ENCODE results near the gene RBM24.

DNA sequence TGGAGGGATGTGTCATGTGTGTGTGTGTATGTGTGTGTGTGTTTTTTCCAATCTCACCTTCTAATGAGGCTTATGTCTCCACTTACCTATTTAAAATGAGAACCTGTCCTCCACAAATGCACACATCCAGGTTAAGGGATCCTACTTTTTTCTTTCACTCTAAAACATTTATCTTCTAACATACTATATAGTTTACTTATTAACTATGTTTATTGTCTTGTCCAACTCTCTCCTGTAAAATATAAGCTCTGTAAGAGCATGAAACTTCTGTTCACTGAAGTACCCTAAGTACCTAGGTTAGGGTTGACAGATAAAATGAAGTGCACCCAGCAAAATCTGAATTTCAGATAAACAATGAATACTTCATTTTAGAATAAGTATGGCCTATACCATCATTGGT, 29.2 kb upstream of the RBM24 start:
- TF ChIP-seq, protein P1, sequence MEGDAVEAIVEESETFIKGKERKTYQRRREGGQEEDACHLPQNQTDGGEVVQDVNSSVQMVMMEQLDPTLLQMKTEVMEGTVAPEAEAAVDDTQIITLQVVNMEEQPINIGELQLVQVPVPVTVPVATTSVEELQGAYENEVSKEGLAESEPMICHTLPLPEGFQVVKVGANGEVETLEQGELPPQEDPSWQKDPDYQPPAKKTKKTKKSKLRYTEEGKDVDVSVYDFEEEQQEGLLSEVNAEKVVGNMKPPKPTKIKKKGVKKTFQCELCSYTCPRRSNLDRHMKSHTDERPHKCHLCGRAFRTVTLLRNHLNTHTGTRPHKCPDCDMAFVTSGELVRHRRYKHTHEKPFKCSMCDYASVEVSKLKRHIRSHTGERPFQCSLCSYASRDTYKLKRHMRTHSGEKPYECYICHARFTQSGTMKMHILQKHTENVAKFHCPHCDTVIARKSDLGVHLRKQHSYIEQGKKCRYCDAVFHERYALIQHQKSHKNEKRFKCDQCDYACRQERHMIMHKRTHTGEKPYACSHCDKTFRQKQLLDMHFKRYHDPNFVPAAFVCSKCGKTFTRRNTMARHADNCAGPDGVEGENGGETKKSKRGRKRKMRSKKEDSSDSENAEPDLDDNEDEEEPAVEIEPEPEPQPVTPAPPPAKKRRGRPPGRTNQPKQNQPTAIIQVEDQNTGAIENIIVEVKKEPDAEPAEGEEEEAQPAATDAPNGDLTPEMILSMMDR (conservative IDR thresholded peaks at IDR 0.05; ENCODE audit: low read length): no peak
- no peak for TF ChIP-seq EZH2phosphoT487 (IDR thresholded peaks at IDR 0.05; ENCODE audit: borderline replicate concordance)

All from Loucy (cell line).